CD14-positive monocyte (primary cell): ENCODE results near the gene PIEZO2. TPM values are rescaled to one million over a fixed set of nuclear protein-coding genes. Genes with fewer than 3 reads are reported as not detected.
"Not testable (repeated sequence)": the region's sequence is repeated elsewhere in the genome, so short reads cannot be mapped to it uniquely, and the experiment has no call there.

Experiments used
- DNase-seq, 3 donors: peaks; one replicate each; pipeline ENCODE4 v3.0.0-alpha.2; 2011 to 2022
- H2AFZ ChIP-seq: 2 replicates; pipeline ENCODE4 v1.6.0; 2012; ENCODE audit warnings: mild to moderate bottlenecking, low read depth, low read length, inconsistent platforms; ENCODE audit not compliant: insufficient read depth, poor library complexity, severe bottlenecking
- H3K27ac ChIP-seq, 2 donors: 1 replicate in 1 of 2; 2 replicates in 1 of 2; pipeline ENCODE4 v1.5.1; 2012 to 2013; ENCODE audit warnings: low read length in 2 of 2, control low read depth in 1 of 2, inconsistent platforms in 1 of 2, low read depth in 1 of 2, mild to moderate bottlenecking in 1 of 2
- H3K27me3 ChIP-seq, 2 donors: one replicate each; pipeline versions ENCODE4 v1.6.0 to v1.6.1; 2011 to 2013; ENCODE audit warnings: low read length in 2 of 2; ENCODE audit not compliant: control insufficient read depth in 2 of 2, insufficient read depth in 2 of 2
- H3K36me3 ChIP-seq, 2 donors: replicated peaks in 1 of 2; 1 replicate in 1 of 2; 2 replicates in 1 of 2; pipeline versions ENCODE4 v1.5.1 to v1.6.1; 2012 to 2013; ENCODE audit warnings: low read length in 2 of 2, control low read depth in 1 of 2, inconsistent platforms in 1 of 2, mild to moderate bottlenecking in 1 of 2; ENCODE audit not compliant: insufficient read depth in 2 of 2, control insufficient read depth in 1 of 2
- H3K4me1 ChIP-seq, 2 donors: 1 replicate in 1 of 2; 2 replicates in 1 of 2; pipeline versions ENCODE4 v1.5.1 to v1.6.1; 2012 to 2013; ENCODE audit warnings: low read length in 2 of 2, control low read depth in 1 of 2, inconsistent platforms in 1 of 2, mild to moderate bottlenecking in 1 of 2, moderate library complexity in 1 of 2; ENCODE audit not compliant: insufficient read depth in 2 of 2, control insufficient read depth in 1 of 2
- H3K4me2 ChIP-seq: replicated peaks from 2 replicates; pipeline ENCODE3; 2012; ENCODE audit warnings: low read length, moderate library complexity, mild to moderate bottlenecking; ENCODE audit not compliant: poor library complexity, severe bottlenecking; ENCODE audit errors: extremely low read depth
- H3K4me3 ChIP-seq, 3 experiments: fragments of 200-600 bp in 1 of 3; sonication (generic) in 1 of 3; replicated peaks in 1 of 3; 1 replicate in 2 of 3; 2 replicates in 1 of 3; pipeline ENCODE4 v1.5.1; 2011 to 2013; ENCODE audit warnings: low read length in 3 of 3, mild to moderate bottlenecking in 3 of 3, control low read depth in 2 of 3, low read depth in 2 of 3, inconsistent platforms in 1 of 3, moderate library complexity in 1 of 3
- H3K79me2 ChIP-seq: 2 replicates; pipeline ENCODE4 v1.6.0; 2012; ENCODE audit warnings: mild to moderate bottlenecking, control low read depth, inconsistent platforms, low read length, moderate library complexity; ENCODE audit not compliant: insufficient read depth
- H3K9ac ChIP-seq: 2 replicates; pipeline ENCODE4 v1.6.0; 2017; ENCODE audit warnings: low read length, mild to moderate bottlenecking; ENCODE audit not compliant: insufficient read depth, poor library complexity, severe bottlenecking
- H3K9me3 ChIP-seq, 2 donors: replicated peaks in 1 of 2; 1 replicate in 1 of 2; 2 replicates in 1 of 2; pipeline versions ENCODE4 v1.5.1 to v1.6.1; 2012 to 2013; ENCODE audit warnings: low read length in 2 of 2, control low read depth in 1 of 2; ENCODE audit not compliant: control insufficient read depth in 1 of 2, insufficient read depth in 1 of 2
- H4K20me1 ChIP-seq: 2 replicates; pipeline ENCODE4 v1.6.0; 2012; ENCODE audit warnings: mild to moderate bottlenecking, low read length, control low read depth, moderate library complexity; ENCODE audit not compliant: insufficient read depth
- H3K27ac Mint-ChIP-seq, 7 donors: one replicate each; pipeline ENCODE4 v1.8.0; 2020; ENCODE audit warnings: mild to moderate bottlenecking in 7 of 7, mixed read lengths in 7 of 7, moderate library complexity in 6 of 7, inconsistent platforms in 2 of 7
- H3K27me3 Mint-ChIP-seq, 3 donors: one replicate each; pipeline ENCODE4 v1.8.0; 2021 to 2022; ENCODE audit warnings: low read depth in 3 of 3, mild to moderate bottlenecking in 3 of 3, mixed read lengths in 3 of 3, moderate library complexity in 3 of 3, inconsistent platforms in 1 of 3
- H3K36me3 Mint-ChIP-seq, 2 donors: one replicate each; pipeline ENCODE4 v1.8.0; 2020; ENCODE audit warnings: mixed read lengths in 2 of 2, inconsistent platforms in 1 of 2, mild to moderate bottlenecking in 1 of 2
- H3K4me1 Mint-ChIP-seq: one replicate; pipeline ENCODE4 v1.8.0; 2020; ENCODE audit warnings: mild to moderate bottlenecking, mixed read lengths
- H3K4me3 Mint-ChIP-seq, 2 donors: one replicate each; pipeline ENCODE4 v1.8.0; 2020; ENCODE audit warnings: mild to moderate bottlenecking in 2 of 2, mixed read lengths in 2 of 2, moderate library complexity in 1 of 2
- H3K9me3 Mint-ChIP-seq, 7 donors: one replicate each; pipeline ENCODE4 v1.8.0; 2020 to 2022; ENCODE audit warnings: mixed read lengths in 7 of 7, mild to moderate bottlenecking in 6 of 7, moderate library complexity in 6 of 7, inconsistent platforms in 2 of 7
- CTCF ChIP-seq: fragments of 200-600 bp; IDR thresholded peaks from one replicate; pipeline ENCODE4 v1.8.0; 2022; ENCODE audit warnings: antibody characterized with exemption, mild to moderate bottlenecking
- WGBS: methylation state at CpG from one replicate; pipeline ENCODE4 v1.1.5; 2013; ENCODE audit warnings: missing lambda C conversion rate; ENCODE audit not compliant: insufficient coverage; 5-methylcytosine and 5-hydroxymethylcytosine counted together
- intact Hi-C, 2 donors: fragments of 100-400 bp; cut with micrococcal nuclease; formaldehyde crosslinking; loops; one replicate each; pipeline versions ENCODE4 v1.15.0 to v1.15.1; 2023
- polyA plus RNA-seq, 3 donors: library from polyadenylated mRNA; depleted of rRNA in 1 of 3; unstranded in 2 of 3; stranded (reverse) in 1 of 3; fragments of 300-500 nt in 2 of 3; fragments of >200 nt in 1 of 3; fragmentation: Illumina TruSeq in 2 of 3; gene quantifications; 1 replicate in 2 of 3; 2 replicates in 1 of 3; pipeline ENCODE4 v1.2.3, GENCODE V29; 2012 to 2021

The PIEZO2 gene
- polyA plus RNA-seq, 3 donors, result not detected

- WGBS, result 77% methylated on average over 5 of the region's 9 CpGs
- H3K79me2 ChIP-seq, result no peaks in the 10 kb centered on the region
- peaks cover 0 to 2% of the 10 kb centered on the region in 2 donors for H3K9me3 ChIP-seq
- H3K27me3 Mint-ChIP-seq, result peaks cover 0 to 1% (median 0%) of the 10 kb centered on the region in 3 donors
- intact Hi-C loops, result no loop called here
- no peak overlapping the region for H3K27ac ChIP-seq
- TF ChIP-seq CTCF, result no peak
- no peak overlapping the region for H3K4me2 ChIP-seq
- H3K9me3 Mint-ChIP-seq, result peaks cover 0 to 6% (median 3%) of the 10 kb centered on the region in 7 donors
- no peak overlapping the region for H2AFZ ChIP-seq
- no peak overlapping the region for H3K4me3 ChIP-seq
- no peak for DNase-seq
- no peaks in the 10 kb centered on the region for H3K36me3 ChIP-seq
- H3K36me3 Mint-ChIP-seq, result no peaks in the 10 kb centered on the region
- H3K27ac Mint-ChIP-seq, result no peak overlapping the region
- H3K4me1 ChIP-seq, result no peaks in the 10 kb centered on the region
- no peak overlapping the region for H3K9ac ChIP-seq
- H3K27me3 ChIP-seq, result no peaks in the 10 kb centered on the region
- no peaks in the 10 kb centered on the region for H3K4me1 Mint-ChIP-seq
- H3K4me3 Mint-ChIP-seq, result no peak overlapping the region
- no peaks in the 10 kb centered on the region for H4K20me1 ChIP-seq
Measured at GRCh38 chr18:10936176-10937053, 213.0 kb downstream of the PIEZO2 start.

DNA sequence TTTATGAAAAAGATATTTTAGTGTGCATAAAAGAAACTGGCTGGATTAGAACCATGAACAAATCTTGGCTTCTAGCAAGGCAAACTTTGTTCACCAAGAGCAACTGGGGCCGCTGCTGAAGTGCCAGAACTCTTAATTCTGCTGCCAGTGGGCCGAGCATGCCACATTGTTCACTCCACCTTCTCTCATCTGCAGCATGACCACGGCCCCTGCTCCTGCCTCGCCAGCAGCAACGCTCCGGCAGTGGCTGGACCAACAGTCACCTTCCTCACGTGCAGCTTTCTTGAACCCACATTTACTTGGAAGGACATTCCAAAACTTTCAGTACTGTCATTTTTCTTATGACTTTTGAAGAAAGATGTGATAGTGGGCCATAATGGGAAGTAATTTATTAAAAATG, 213.8 kb downstream of the PIEZO2 start:
- H3K27me3 Mint-ChIP-seq, result peaks cover 0 to 1% (median 0%) of the 10 kb centered on the region in 3 donors
- H3K4me2 ChIP-seq, result no peak overlapping the region
- H3K9me3 ChIP-seq, result peaks cover 0 to 2% of the 10 kb centered on the region in 2 donors
- no peak overlapping the region for H3K27ac Mint-ChIP-seq
- no peak overlapping the region for H3K27ac ChIP-seq
- no peaks in the 10 kb centered on the region for H3K4me1 ChIP-seq
- no peaks in the 10 kb centered on the region for H3K36me3 ChIP-seq
- no peak for TF ChIP-seq CTCF
- H3K4me3 Mint-ChIP-seq, result no peak overlapping the region
- H3K36me3 Mint-ChIP-seq, result no peaks in the 10 kb centered on the region
- H3K4me1 Mint-ChIP-seq, result no peaks in the 10 kb centered on the region
- H3K9ac ChIP-seq, result no peak overlapping the region
- peaks cover 0 to 6% (median 3%) of the 10 kb centered on the region in 7 donors for H3K9me3 Mint-ChIP-seq
- H4K20me1 ChIP-seq, result no peaks in the 10 kb centered on the region
- no peaks in the 10 kb centered on the region for H3K79me2 ChIP-seq
- DNase-seq, result no peak
- intact Hi-C loops, result no loop called here
- no peak overlapping the region for H2AFZ ChIP-seq
- no peaks in the 10 kb centered on the region for H3K27me3 ChIP-seq
- 100% methylated on average over 2 of the region's 7 CpGs for WGBS
- H3K4me3 ChIP-seq, result no peak overlapping the region

- DNase-seq, H3K27me3 Mint-ChIP-seq, H3K27ac ChIP-seq, H3K79me2 ChIP-seq, H3K4me1 ChIP-seq, H3K36me3 Mint-ChIP-seq, H2AFZ ChIP-seq, H3K4me3 Mint-ChIP-seq, H3K4me2 ChIP-seq, H3K9ac ChIP-seq, H3K4me1 Mint-ChIP-seq, intact Hi-C loops, H3K4me3 ChIP-seq, H3K27me3 ChIP-seq, H3K9me3 Mint-ChIP-seq, H3K9me3 ChIP-seq, H3K27ac Mint-ChIP-seq, H4K20me1 ChIP-seq, H3K36me3 ChIP-seq: not testable (repeated sequence)
- WGBS, result no CpG with 5 or more reads among the region's 3 CpGs
Measured at GRCh38 chr18:10933648-10934047, 215.7 kb downstream of the PIEZO2 start.
